GM12875 (cell line): Measurements from ENCODE around the gene KLF17.

ENCODE experiments used
- H3K4me3 ChIP-seq: one replicate; pipeline ENCODE4 v1.5.1; 2011; ENCODE audit warnings: low read depth, low read length, control low read depth
- CTCF ChIP-seq: IDR thresholded peaks from 2 replicates; pipeline ENCODE4 v1.5.1; 2011; ENCODE audit warnings: low read depth, mild to moderate bottlenecking, control low read depth, inconsistent platforms, low read length, moderate library complexity, borderline replicate concordance; ENCODE audit not compliant: insufficient read depth

Gene KLF17

GRCh38 chr1:44077421-44077820 lies 41.2 kb upstream of the KLF17 start:
- H3K4me3 ChIP-seq = no peak overlapping the region
- no peak for TF ChIP-seq CTCF

- no peak for TF ChIP-seq CTCF
- H3K4me3 ChIP-seq = no peak overlapping the region
Observed at GRCh38 chr1:44078104-44078503, 40.5 kb upstream of the KLF17 start.

- TF ChIP-seq CTCF = no peak
- H3K4me3 ChIP-seq = no peak overlapping the region
Observed at GRCh38 chr1:44079566-44079965, 39.1 kb upstream of the KLF17 start.

- no peak for TF ChIP-seq CTCF
- no peak overlapping the region for H3K4me3 ChIP-seq
Observed at GRCh38 chr1:44084998-44085675, 33.5 kb upstream of the KLF17 start.

- H3K4me3 ChIP-seq = no peak overlapping the region
- no peak for TF ChIP-seq CTCF
Observed at GRCh38 chr1:44086692-44087474, 31.7 kb upstream of the KLF17 start.

- H3K4me3 ChIP-seq = no peak overlapping the region
- no peak for TF ChIP-seq CTCF
Observed at GRCh38 chr1:44089371-44090048, 29.1 kb upstream of the KLF17 start.
